ENCODE data around the gene KCNIP1. TPM values are rescaled to one million over a fixed set of nuclear protein-coding genes. Genes with fewer than 3 reads are reported as not detected.

KCNIP1 gene
- total and polyA plus RNA-seq, 2 experiments from 2014 or later = 0.43 to 0.80 TPM

GRCh38 chr5:170731052-170731451 lies 227.2 kb downstream of the KCNIP1 start:
- no peaks in the 10 kb centered on the region for H3K79me2 ChIP-seq
- no peaks in the 10 kb centered on the region for H3K9me2 ChIP-seq (replicated peaks; ENCODE audit: insufficient read depth)
- no peaks in the 10 kb centered on the region for H3K27me3 ChIP-seq
- no peak overlapping the region for H3K4me3 ChIP-seq
- TF ChIP-seq EZH2 (IDR thresholded peaks at IDR 0.05; ENCODE audit: borderline replicate concordance) (no peak), EZH2phosphoT487 (IDR thresholded peaks at IDR 0.05; ENCODE audit: low read depth, severe bottlenecking, unreplicated experiment) (no peak)
- TF ChIP-seq, protein P1, sequence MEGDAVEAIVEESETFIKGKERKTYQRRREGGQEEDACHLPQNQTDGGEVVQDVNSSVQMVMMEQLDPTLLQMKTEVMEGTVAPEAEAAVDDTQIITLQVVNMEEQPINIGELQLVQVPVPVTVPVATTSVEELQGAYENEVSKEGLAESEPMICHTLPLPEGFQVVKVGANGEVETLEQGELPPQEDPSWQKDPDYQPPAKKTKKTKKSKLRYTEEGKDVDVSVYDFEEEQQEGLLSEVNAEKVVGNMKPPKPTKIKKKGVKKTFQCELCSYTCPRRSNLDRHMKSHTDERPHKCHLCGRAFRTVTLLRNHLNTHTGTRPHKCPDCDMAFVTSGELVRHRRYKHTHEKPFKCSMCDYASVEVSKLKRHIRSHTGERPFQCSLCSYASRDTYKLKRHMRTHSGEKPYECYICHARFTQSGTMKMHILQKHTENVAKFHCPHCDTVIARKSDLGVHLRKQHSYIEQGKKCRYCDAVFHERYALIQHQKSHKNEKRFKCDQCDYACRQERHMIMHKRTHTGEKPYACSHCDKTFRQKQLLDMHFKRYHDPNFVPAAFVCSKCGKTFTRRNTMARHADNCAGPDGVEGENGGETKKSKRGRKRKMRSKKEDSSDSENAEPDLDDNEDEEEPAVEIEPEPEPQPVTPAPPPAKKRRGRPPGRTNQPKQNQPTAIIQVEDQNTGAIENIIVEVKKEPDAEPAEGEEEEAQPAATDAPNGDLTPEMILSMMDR (IDR thresholded peaks at IDR 0.05; ENCODE audit: poor library complexity) = no peak
- no peak overlapping the region for H3K27ac ChIP-seq
- 100% methylated on average over 1 of the region's 1 CpG for WGBS (ENCODE audit: low lambda C conversion rate, missing lambda C conversion rate)
- H3K4me2 ChIP-seq = no peak overlapping the region
- no peaks in the 10 kb centered on the region for H4K20me1 ChIP-seq (ENCODE audit: insufficient read depth, poor library complexity, severe bottlenecking)
- DNase-seq (ENCODE audit: low spot score) = no peak
- H3K9me3 ChIP-seq (ENCODE audit: low read depth) = no peaks in the 10 kb centered on the region
- no peaks in the 10 kb centered on the region for H3K36me3 ChIP-seq (replicated peaks; ENCODE audit: insufficient read depth, low read depth)
- H2AFZ ChIP-seq = no peak overlapping the region
- H3K4me1 ChIP-seq (ENCODE audit: insufficient read depth) = no peaks in the 10 kb centered on the region

DNA sequence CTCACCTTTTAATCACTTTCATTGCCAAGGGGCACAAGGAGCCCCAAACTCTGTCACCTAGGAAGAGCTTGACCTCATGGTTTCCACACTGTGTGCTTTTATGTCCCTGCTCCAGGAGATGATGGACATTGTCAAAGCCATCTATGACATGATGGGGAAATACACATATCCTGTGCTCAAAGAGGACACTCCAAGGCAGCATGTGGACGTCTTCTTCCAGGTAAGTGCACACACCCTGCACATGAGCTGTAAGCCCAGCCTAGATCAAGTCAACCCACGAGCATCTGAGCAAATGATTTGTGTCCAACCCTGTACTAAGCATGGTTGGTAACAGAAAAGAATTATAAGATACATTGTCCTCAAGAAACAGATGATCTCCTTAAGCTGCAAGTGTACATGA lies 228.9 kb downstream of the KCNIP1 start:
- DNase-seq (ENCODE audit: low spot score) = no peak
- no peaks in the 10 kb centered on the region for H3K9me2 ChIP-seq (replicated peaks; ENCODE audit: insufficient read depth)
- no peaks in the 10 kb centered on the region for H3K9me3 ChIP-seq (ENCODE audit: low read depth)
- no peaks in the 10 kb centered on the region for H3K36me3 ChIP-seq (replicated peaks; ENCODE audit: insufficient read depth, low read depth)
- no peak overlapping the region for H3K27ac ChIP-seq
- H3K4me2 ChIP-seq = no peak overlapping the region
- no peak overlapping the region for H3K4me3 ChIP-seq
- H2AFZ ChIP-seq = no peak overlapping the region
- no peaks in the 10 kb centered on the region for H3K27me3 ChIP-seq
- no peak for TF ChIP-seq EZH2 (IDR thresholded peaks at IDR 0.05; ENCODE audit: borderline replicate concordance)
- TF ChIP-seq, protein P1 (IDR thresholded peaks at IDR 0.05; ENCODE audit: poor library complexity) = no peak
- no peak for TF ChIP-seq EZH2phosphoT487 (IDR thresholded peaks at IDR 0.05; ENCODE audit: low read depth, severe bottlenecking, unreplicated experiment)
- H3K79me2 ChIP-seq = no peaks in the 10 kb centered on the region
- H3K4me1 ChIP-seq (ENCODE audit: insufficient read depth) = no peaks in the 10 kb centered on the region
- 71% methylated on average over 2 of the region's 2 CpGs for WGBS (ENCODE audit: low lambda C conversion rate, missing lambda C conversion rate)
- H4K20me1 ChIP-seq (ENCODE audit: insufficient read depth, poor library complexity, severe bottlenecking) = no peaks in the 10 kb centered on the region

- Histone ChIP-seq H3K4me3 (no peak overlapping the region), H3K4me1 (ENCODE audit: insufficient read depth) (no peaks in the 10 kb centered on the region), H3K27me3 (no peaks in the 10 kb centered on the region), H4K20me1 (ENCODE audit: insufficient read depth, poor library complexity, severe bottlenecking) (no peaks in the 10 kb centered on the region), H3K4me2 (no peak overlapping the region), H3K27ac (no peak overlapping the region), H3K9me3 (ENCODE audit: low read depth) (no peaks in the 10 kb centered on the region), H2AFZ (no peak overlapping the region), H3K36me3 (replicated peaks; ENCODE audit: insufficient read depth, low read depth) (no peaks in the 10 kb centered on the region), H3K79me2 (no peaks in the 10 kb centered on the region), H3K9me2 (replicated peaks; ENCODE audit: insufficient read depth) (no peaks in the 10 kb centered on the region)
- no peak for DNase-seq (ENCODE audit: low spot score)
- TF ChIP-seq EZH2phosphoT487 (IDR thresholded peaks at IDR 0.05; ENCODE audit: low read depth, severe bottlenecking, unreplicated experiment) (no peak), EZH2 (IDR thresholded peaks at IDR 0.05; ENCODE audit: borderline replicate concordance) (no peak)
- TF ChIP-seq, protein P1 (IDR thresholded peaks at IDR 0.05; ENCODE audit: poor library complexity) = no peak
- 50% methylated on average over 3 of the region's 3 CpGs for WGBS (ENCODE audit: low lambda C conversion rate, missing lambda C conversion rate)
These were observed 233.1 kb downstream of the KCNIP1 start for GRCh38 chr5:170736966-170737365.

DNA sequence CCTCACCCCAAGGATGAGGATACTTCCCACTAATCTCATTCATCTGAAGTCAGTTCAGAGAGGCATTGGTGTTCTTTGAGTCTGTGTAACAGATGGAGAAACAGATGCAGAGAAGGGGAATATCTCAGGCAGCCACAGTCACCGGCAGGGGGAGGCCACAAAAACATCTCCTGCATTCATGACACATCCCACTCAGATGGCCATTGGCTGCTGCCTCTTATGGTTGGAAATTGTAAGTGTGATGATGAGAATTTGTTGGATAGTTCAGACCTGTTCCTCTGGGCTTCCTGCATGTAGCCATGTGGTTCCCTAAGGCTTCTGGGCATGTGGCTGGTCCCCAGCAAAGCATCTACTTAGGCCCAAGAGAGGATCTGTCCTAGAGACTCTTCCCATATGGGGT lies 233.8 kb downstream of the KCNIP1 start:
- Histone ChIP-seq H3K36me3 (replicated peaks; ENCODE audit: insufficient read depth, low read depth) (no peaks in the 10 kb centered on the region), H3K27me3 (no peaks in the 10 kb centered on the region), H2AFZ (no peak overlapping the region), H3K4me1 (ENCODE audit: insufficient read depth) (no peaks in the 10 kb centered on the region), H3K79me2 (no peaks in the 10 kb centered on the region), H3K9me2 (replicated peaks; ENCODE audit: insufficient read depth) (no peaks in the 10 kb centered on the region), H3K9me3 (ENCODE audit: low read depth) (no peaks in the 10 kb centered on the region), H3K27ac (no peak overlapping the region), H3K4me3 (no peak overlapping the region), H3K4me2 (no peak overlapping the region), H4K20me1 (ENCODE audit: insufficient read depth, poor library complexity, severe bottlenecking) (no peaks in the 10 kb centered on the region)
- DNase-seq (ENCODE audit: low spot score) = no peak
- TF ChIP-seq EZH2 (IDR thresholded peaks at IDR 0.05; ENCODE audit: borderline replicate concordance) = no peak
- TF ChIP-seq, protein P1 (IDR thresholded peaks at IDR 0.05; ENCODE audit: poor library complexity) = no peak
- TF ChIP-seq EZH2phosphoT487 (IDR thresholded peaks at IDR 0.05; ENCODE audit: low read depth, severe bottlenecking, unreplicated experiment) = no peak
- 75% methylated on average over 1 of the region's 1 CpG for WGBS (ENCODE audit: low lambda C conversion rate, missing lambda C conversion rate)

Data from hepatocyte (in vitro differentiated cells).